ENCODE measurements around the gene GNA12. TPM values are rescaled to one million over a fixed set of nuclear protein-coding genes. Genes with fewer than 3 reads are reported as not detected.

GNA12 gene
- total RNA-seq, 4 donors from 2014 or later: 7.6 to 8.4 (median 8.1) TPM

DNA sequence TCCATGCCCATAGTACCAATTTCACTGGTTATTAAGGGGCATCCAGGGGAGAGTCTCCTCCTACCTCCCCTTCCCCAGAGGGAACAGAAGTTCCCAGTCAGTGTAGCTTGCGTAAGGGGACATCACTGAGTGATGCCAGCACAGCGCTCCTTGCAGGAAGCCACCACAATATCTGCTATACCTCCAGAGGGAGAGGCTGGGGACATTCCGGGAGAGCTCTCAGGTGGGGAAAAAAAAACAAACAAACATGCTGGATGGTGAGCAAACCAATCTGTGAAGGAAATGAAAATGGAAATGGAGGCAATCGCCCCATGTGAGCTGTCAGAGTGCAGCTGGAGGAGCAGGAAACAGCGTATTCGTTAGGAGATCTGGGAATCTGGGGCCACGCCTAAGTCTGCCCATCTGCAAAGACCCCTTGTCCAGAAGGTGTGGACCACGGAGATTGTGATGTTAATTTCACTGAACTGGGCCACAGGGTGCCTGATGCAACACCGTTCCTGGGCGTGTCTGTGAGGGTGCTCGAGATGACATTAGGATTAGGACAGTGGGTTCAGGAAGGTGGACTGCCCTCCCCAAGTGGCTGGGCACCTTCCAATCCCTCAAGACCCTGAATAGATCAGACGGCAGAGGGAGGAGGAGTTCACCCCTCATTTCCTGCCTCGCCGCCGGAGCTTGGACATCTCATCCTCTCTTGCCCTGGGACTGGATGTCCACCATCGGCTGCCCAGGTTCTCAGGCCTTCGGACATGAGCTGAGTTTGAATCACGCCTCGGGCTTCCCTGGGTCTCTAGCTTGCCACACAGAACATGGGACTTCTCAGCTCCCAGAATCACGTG, 30.5 kb downstream of the GNA12 start:
- intact Hi-C loops (cut with DNase I; ENCODE audit: low total_unique reads): no loop called here
- Histone ChIP-seq H3K4me1 (peaks cover 14 to 16% of the 10 kb centered on the region in 2 donors), H3K27ac (peak overlapping the region; percentile 51 to 61 (median 55)), H3K27me3 (no peaks in the 10 kb centered on the region), H3K4me3 (peak overlapping the region in 1 of 4 donors; percentile 2), H3K36me3 (no peaks in the 10 kb centered on the region), H3K9me3 (no peaks in the 10 kb centered on the region)
- DNase-seq: no peak
- in situ Hi-C loops (cut with MboI; ENCODE audit: low sequenced_read_pairs in 4 of 4): no loop called here
- TF ChIP-seq CTCF (IDR thresholded peaks at IDR 0.05 in 4 of 5, conservative IDR thresholded peaks at IDR 0.05 in 1 of 5) (no peak), POLR2A (IDR thresholded peaks at IDR 0.05) (no peak)
- ATAC-seq: no peak

DNA sequence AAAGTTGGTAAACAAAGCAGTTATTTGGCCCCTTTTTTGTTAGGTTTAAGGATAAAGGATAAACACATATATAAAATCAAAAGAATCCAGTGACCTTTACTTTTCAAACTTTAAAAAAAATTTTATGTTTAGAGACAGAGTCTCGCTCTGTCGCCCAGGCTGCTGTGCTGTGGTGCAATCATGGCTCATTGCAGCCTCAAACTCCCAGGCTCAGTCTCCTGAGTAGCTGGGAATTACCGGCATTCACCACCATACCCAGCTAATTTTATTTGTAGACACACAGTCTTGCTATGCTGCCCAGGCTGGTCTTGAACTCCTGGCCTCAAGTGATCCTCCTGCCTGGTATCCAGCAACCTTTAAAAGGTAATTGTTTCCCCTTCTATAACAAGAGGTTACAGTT, 31.3 kb downstream of the GNA12 start:
- in situ Hi-C loops (cut with MboI; ENCODE audit: low sequenced_read_pairs in 4 of 4) (no loop called here), intact Hi-C loops (cut with DNase I; ENCODE audit: low total_unique reads) (no loop called here)
- H3K36me3 ChIP-seq: no peaks in the 10 kb centered on the region
- DNase-seq (no peak), ATAC-seq (no peak)
- TF ChIP-seq CTCF (IDR thresholded peaks at IDR 0.05 in 4 of 5, conservative IDR thresholded peaks at IDR 0.05 in 1 of 5) (no peak), POLR2A (IDR thresholded peaks at IDR 0.05) (no peak)
- H3K9me3 ChIP-seq: no peaks in the 10 kb centered on the region
- H3K4me3 ChIP-seq: no peak overlapping the region
- H3K4me1 ChIP-seq: peaks cover 14 to 16% of the 10 kb centered on the region in 2 donors
- H3K27ac ChIP-seq: peak overlapping the region in 3 of 4 donors; percentile 59 to 61 (median 61)
- H3K27me3 ChIP-seq: no peaks in the 10 kb centered on the region

GRCh38 chr7:2812114-2812487, 32.0 kb downstream of the GNA12 start:
- H3K36me3 ChIP-seq: no peaks in the 10 kb centered on the region
- no peak for DNase-seq
- in situ Hi-C loops (cut with MboI; ENCODE audit: low sequenced_read_pairs in 4 of 4): no loop called here
- ATAC-seq: no peak
- peak overlapping the region; percentile 59 to 65 (median 61) for H3K27ac ChIP-seq
- intact Hi-C loops (cut with DNase I; ENCODE audit: low total_unique reads): no loop called here
- H3K9me3 ChIP-seq: no peaks in the 10 kb centered on the region
- peaks cover 14 to 16% of the 10 kb centered on the region in 2 donors for H3K4me1 ChIP-seq
- TF ChIP-seq POLR2A (IDR thresholded peaks at IDR 0.05) (no peak), CTCF (IDR thresholded peaks at IDR 0.05 in 4 of 5, conservative IDR thresholded peaks at IDR 0.05 in 1 of 5) (no peak)
- H3K4me3 ChIP-seq: peak overlapping the region in 3 of 4 donors; percentile 4 to 25 (median 9)
- no peaks in the 10 kb centered on the region for H3K27me3 ChIP-seq

DNA sequence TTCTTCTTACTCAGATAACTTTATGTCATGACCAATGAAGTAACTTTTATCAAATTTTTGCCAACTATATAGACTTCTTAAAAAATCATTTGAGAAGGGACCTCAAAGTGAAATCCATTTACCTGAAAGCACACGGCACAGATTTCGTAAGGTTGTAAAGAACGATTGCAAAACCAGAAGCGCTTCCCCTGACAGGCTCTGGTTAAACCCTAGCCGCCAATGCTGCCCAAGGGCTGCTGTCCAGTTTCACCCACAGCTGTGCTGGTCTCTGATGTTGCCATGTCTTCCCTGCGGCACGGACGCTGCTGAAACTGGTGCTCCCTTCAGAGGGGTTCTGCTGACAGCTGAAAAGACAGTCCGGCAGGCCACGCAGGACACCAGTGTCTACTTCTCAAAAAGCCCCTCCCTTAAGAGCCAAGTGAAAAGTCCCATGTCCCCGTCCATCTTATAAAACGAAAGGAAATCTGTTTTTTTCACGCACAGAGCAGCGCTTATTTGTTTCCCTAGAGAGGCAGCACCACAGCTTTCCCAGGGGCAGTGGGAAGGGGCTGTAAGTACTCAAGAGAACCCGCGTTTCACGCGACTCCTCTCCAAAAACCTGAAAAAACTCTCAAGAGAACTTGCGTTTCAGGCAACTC, 32.5 kb downstream of the GNA12 start:
- peak; percentile 30 to 64 for DNase-seq
- H3K4me3 ChIP-seq: peak overlapping the region; percentile 4 to 29 (median 17)

More for the DNA sequence above, 32.5 kb downstream of the GNA12 start:
- in situ Hi-C loops (cut with MboI; ENCODE audit: low sequenced_read_pairs in 4 of 4) (no loop called here), intact Hi-C loops (cut with DNase I; ENCODE audit: low total_unique reads) (no loop called here)
- Histone ChIP-seq H3K36me3 (no peaks in the 10 kb centered on the region), H3K9me3 (no peaks in the 10 kb centered on the region), H3K27ac (peak overlapping the region; percentile 59 to 65 (median 61)), H3K27me3 (no peaks in the 10 kb centered on the region), H3K4me1 (peaks cover 14 to 16% of the 10 kb centered on the region in 2 donors)
- peak; percentile 69 to 87 for ATAC-seq
- peak in 1 of 2 donors; percentile 16 for TF ChIP-seq POLR2A (IDR thresholded peaks at IDR 0.05)
- no peak for TF ChIP-seq CTCF (IDR thresholded peaks at IDR 0.05 in 4 of 5, conservative IDR thresholded peaks at IDR 0.05 in 1 of 5)
